Small intestine (tissue), 16 donors: Measurements from ENCODE around the gene ELANE. TPM values are rescaled to one million over a fixed set of nuclear protein-coding genes. Genes with fewer than 3 reads are reported as not detected.
A peak's percentile ranks its signal among the peaks of the same experiment; 100 is the strongest.

ENCODE experiments used
- DNase-seq, 2 donors: peaks; one replicate each; pipeline versions ENCODE4 v3.0.0 to v3.0.0-alpha.2; 2013
- FAIRE-seq: peaks from 2 replicates; lab custom pipeline; 2012; peaks lifted over from hg19 to GRCh38; lab: Jason Lieb, UNC
- H3K27ac ChIP-seq, 3 donors: one replicate each; pipeline ENCODE4 v1.5.1; 2013; ENCODE audit warnings: low read length in 2 of 3, mild to moderate bottlenecking in 2 of 3, control low read depth in 1 of 3, inconsistent platforms in 1 of 3, low read depth in 1 of 3, moderate library complexity in 1 of 3
- H3K27me3 ChIP-seq, 3 donors: one replicate each; pipeline ENCODE4 v1.6.1; 2013; ENCODE audit warnings: low read length in 3 of 3, inconsistent platforms in 1 of 3; ENCODE audit not compliant: control insufficient read depth in 3 of 3, insufficient read depth in 3 of 3
- H3K36me3 ChIP-seq, 3 donors: one replicate each; pipeline ENCODE4 v1.6.1; 2013; ENCODE audit warnings: low read length in 3 of 3, inconsistent platforms in 1 of 3, low read depth in 1 of 3, mild to moderate bottlenecking in 1 of 3, moderate library complexity in 1 of 3; ENCODE audit not compliant: control insufficient read depth in 3 of 3, insufficient read depth in 2 of 3
- H3K4me1 ChIP-seq, 3 donors: one replicate each; pipeline ENCODE4 v1.6.1; 2013; ENCODE audit warnings: low read length in 2 of 3, inconsistent platforms in 1 of 3, low read depth in 1 of 3, mild to moderate bottlenecking in 1 of 3, moderate library complexity in 1 of 3; ENCODE audit not compliant: control insufficient read depth in 3 of 3, insufficient read depth in 2 of 3
- H3K4me3 ChIP-seq, 3 donors: one replicate each; pipeline ENCODE4 v1.5.1; 2013; ENCODE audit warnings: low read length in 3 of 3, control low read depth in 1 of 3, inconsistent platforms in 1 of 3, low read depth in 1 of 3, mild to moderate bottlenecking in 1 of 3, moderate library complexity in 1 of 3
- H3K9me3 ChIP-seq, 2 donors: one replicate each; pipeline ENCODE4 v1.6.1; 2013; ENCODE audit warnings: low read depth in 1 of 2, low read length in 1 of 2; ENCODE audit not compliant: control insufficient read depth in 2 of 2, insufficient read depth in 1 of 2
- WGBS, 3 donors: extraction: QIAGEN DNeasy Blood & Tissue Kit; methylation state at CpG; one replicate each; pipeline ENCODE4 v1.1.7; 2013; 5-methylcytosine and 5-hydroxymethylcytosine counted together
- long read RNA-seq, 10 donors: transcript quantifications; one replicate each; lab custom pipeline, GENCODE V29; 2026
- polyA plus RNA-seq, 4 donors: library from polyadenylated mRNA; stranded (reverse) in 3 of 4; unstranded in 1 of 4; fragments of 200-250 nt in 3 of 4; fragments of 120-200 nt in 1 of 4; gene quantifications; one replicate each; pipeline versions ENCODE4 v1.2.1 to v1.2.3, GENCODE V29; 2013
- donor health status: healthy with polysubstance abuse.
- donor health status: control.
- donor health status: control.
- donor health status: Bipolar disorder and iron deficiency.
- donor health status: healthy.

ELANE gene
- 1 to 10 TPM in 1 of 4 donors, under 1 TPM in 1, not detected in 2; 0.09 to 1.8 TPM for polyA plus RNA-seq
- long read RNA-seq, donor 1: 0 reads
- long read RNA-seq, donor 2: 0 reads
- long read RNA-seq, donor 3: 0 reads
- long read RNA-seq, donor 4: 0 reads
- long read RNA-seq, donor 5: 0 reads
- long read RNA-seq, donor 6: 0 reads
- long read RNA-seq, donor 7: 0 reads
- long read RNA-seq, donor 8: 0 reads
- long read RNA-seq, donor 9: 0 reads
- long read RNA-seq, donor 10, partial matches to known transcripts: 0 of 2 reads
- long read RNA-seq, donor 10, other reads (novel, unspliced or antisense): 0 of 2 reads

- Histone ChIP-seq H3K9me3 (no peaks in the 10 kb centered on the region), H3K4me3 (no peak within 1 kb of the TSS), H3K27ac (peak within 1 kb of the TSS in 1 of 3 donors; percentile 91), H3K36me3 (no peaks in the 10 kb centered on the region), H3K4me1 (no peaks in the 10 kb centered on the region), H3K27me3 (peaks cover 1 to 51% (median 7%) of the 10 kb centered on the region in 3 donors)
- FAIRE-seq (no peak), DNase-seq (no peak)
- 54 to 64% (median 60%) methylated on average over 38 to 55 of the region's 55 CpGs for WGBS, 3 donors
These were observed at the start of gene ELANE for GRCh38 chr19:852136-853013. Gene ELANE, plus strand, starts transcription at chr19:852303. Its CDS starts 26 bp downstream, at chr19:852329.

GRCh38 chr19:802498-803098 lies 49.5 kb upstream of the ELANE start:
- peak overlapping the region in 1 of 3 donors; percentile 77 for H3K27ac ChIP-seq
- FAIRE-seq (no peak), DNase-seq (peak in 1 of 2 donors; percentile 25)
- H3K9me3 ChIP-seq: no peaks in the 10 kb centered on the region
- H3K36me3 ChIP-seq: peaks cover 23 to 93% (median 35%) of the 10 kb centered on the region in 3 donors
- peaks cover 8 to 43% (median 13%) of the 10 kb centered on the region in 3 donors for H3K4me1 ChIP-seq
- peak overlapping the region in 1 of 3 donors; percentile 65 for H3K4me3 ChIP-seq
- H3K27me3 ChIP-seq: no peaks in the 10 kb centered on the region
- WGBS, 3 donors: 55 to 65% (median 64%) methylated on average over 28 of the region's 28 CpGs

GRCh38 chr19:803099-803561 lies 49.0 kb upstream of the ELANE start:
- Histone ChIP-seq H3K4me1 (peaks cover 8 to 43% (median 13%) of the 10 kb centered on the region in 3 donors), H3K4me3 (no peak overlapping the region), H3K36me3 (peaks cover 28 to 97% (median 39%) of the 10 kb centered on the region in 3 donors), H3K27ac (no peak overlapping the region), H3K27me3 (no peaks in the 10 kb centered on the region), H3K9me3 (no peaks in the 10 kb centered on the region)
- FAIRE-seq (no peak), DNase-seq (no peak)
- WGBS, 3 donors: 80 to 83% (median 81%) methylated on average over 17 of the region's 17 CpGs

- Histone ChIP-seq H3K36me3 (peaks cover 33 to 97% (median 46%) of the 10 kb centered on the region in 3 donors), H3K4me3 (no peak overlapping the region), H3K4me1 (peaks cover 8 to 43% (median 13%) of the 10 kb centered on the region in 3 donors), H3K9me3 (no peaks in the 10 kb centered on the region), H3K27ac (no peak overlapping the region), H3K27me3 (no peaks in the 10 kb centered on the region)
- FAIRE-seq (no peak), DNase-seq (peak in 1 of 2 donors; percentile 8)
- WGBS, 3 donors: 82 to 83% (median 82%) methylated on average over 31 of the region's 31 CpGs
These were observed 48.3 kb upstream of the ELANE start for GRCh38 chr19:803686-804418.

GRCh38 chr19:804419-805165 lies 47.5 kb upstream of the ELANE start:
- Histone ChIP-seq H3K4me3 (no peak overlapping the region), H3K27ac (no peak overlapping the region), H3K36me3 (peaks cover 33 to 97% (median 46%) of the 10 kb centered on the region in 3 donors), H3K4me1 (peaks cover 8 to 36% (median 9%) of the 10 kb centered on the region in 3 donors), H3K27me3 (no peaks in the 10 kb centered on the region), H3K9me3 (no peaks in the 10 kb centered on the region)
- 92 to 93% (median 92%) methylated on average over 50 to 53 of the region's 53 CpGs for WGBS, 3 donors
- peak in 1 of 2 donors; percentile 4 for DNase-seq
- FAIRE-seq: no peak

- no peaks in the 10 kb centered on the region for H3K27me3 ChIP-seq
- H3K4me3 ChIP-seq: no peak overlapping the region
- no peak overlapping the region for H3K27ac ChIP-seq
- H3K36me3 ChIP-seq: peaks cover 34 to 97% (median 50%) of the 10 kb centered on the region in 3 donors
- DNase-seq (no peak), FAIRE-seq (no peak)
- H3K9me3 ChIP-seq: no peaks in the 10 kb centered on the region
- peaks cover 7 to 31% (median 8%) of the 10 kb centered on the region in 3 donors for H3K4me1 ChIP-seq
- 90 to 92% (median 91%) methylated on average over 31 to 33 of the region's 33 CpGs for WGBS, 3 donors
These were observed 46.9 kb upstream of the ELANE start for GRCh38 chr19:805166-805551.
